T-helper 17 cell (primary cell): ENCODE data around the gene ZMAT5. TPM values are rescaled to one million over a fixed set of nuclear protein-coding genes. Genes with fewer than 3 reads are reported as not detected.

ENCODE experiments used
- ATAC-seq: fragments of 150-1000 bp; cut with Tn5 transposase; 2 replicates; pipeline ENCODE4 v1.10.0; 2021; ENCODE audit warnings: mild to moderate bottlenecking, moderate library complexity
- DNase-seq, 3 donors: peaks; one replicate each; pipeline versions ENCODE4 v3.0.0 to v3.0.0-alpha.2; 2020 to 2021
- H3K9me3 ChIP-seq: one replicate; pipeline ENCODE4 v1.7.0; 2013; ENCODE audit warnings: low read length, mild to moderate bottlenecking; ENCODE audit not compliant: control insufficient read depth, poor library complexity, severe bottlenecking
- H3K27ac Mint-ChIP-seq: one replicate; pipeline ENCODE4 v1.8.0; 2022; ENCODE audit warnings: mild to moderate bottlenecking, moderate library complexity, mixed read lengths
- H3K27me3 Mint-ChIP-seq: one replicate; pipeline ENCODE4 v1.8.0; 2022; ENCODE audit warnings: mixed read lengths
- H3K36me3 Mint-ChIP-seq: one replicate; pipeline ENCODE4 v1.8.0; 2022; ENCODE audit warnings: low read depth, mixed read lengths
- H3K4me1 Mint-ChIP-seq: one replicate; pipeline ENCODE4 v1.8.0; 2022; ENCODE audit warnings: mild to moderate bottlenecking, mixed read lengths
- H3K4me3 Mint-ChIP-seq: one replicate; pipeline ENCODE4 v1.8.0; 2022; ENCODE audit warnings: mild to moderate bottlenecking, moderate library complexity, mixed read lengths
- total RNA-seq, 4 donors: library from RNA in 2 of 4; stranded (reverse) in 2 of 4; gene quantifications; one replicate each; pipeline ENCODE4 v1.2.3 and lab custom pipeline; 2022 to 2026

Gene ZMAT5
- total RNA-seq, 2 donors from 2014 or later, result 11.8 to 14.2 TPM

DNA sequence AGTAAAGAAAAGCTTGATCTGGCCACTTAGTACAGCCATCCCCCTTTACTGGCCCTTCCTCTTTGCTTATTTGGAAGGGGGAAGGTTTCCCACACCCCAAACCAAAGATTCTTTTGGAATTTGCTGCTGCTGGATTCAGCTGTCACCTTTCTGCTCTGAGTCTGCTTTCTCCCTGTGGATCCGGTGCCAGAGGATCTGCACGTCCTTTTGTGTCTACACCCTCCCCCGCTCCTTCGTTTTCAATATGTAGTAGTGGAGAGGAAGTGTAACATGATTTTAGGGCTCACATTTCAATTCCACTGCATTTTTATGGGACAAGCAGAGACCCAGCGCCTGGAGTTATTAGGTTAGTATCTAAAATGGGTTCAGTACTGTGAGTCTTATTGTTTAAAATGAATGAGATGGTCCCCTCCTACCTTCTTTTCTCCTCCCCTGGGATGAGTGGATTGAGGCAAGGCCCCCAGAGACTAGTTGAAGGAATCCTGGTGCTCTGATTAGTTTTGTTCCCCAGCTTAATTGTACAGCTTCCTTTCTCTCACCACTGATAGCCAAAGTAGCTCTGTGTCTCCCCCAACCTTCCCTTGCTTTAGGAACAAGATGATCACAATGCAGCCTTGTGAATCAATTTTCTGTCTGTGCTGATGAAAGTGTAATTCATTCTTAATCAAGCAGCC is 77.5 kb downstream of the ZMAT5 start:
- no peaks in the 10 kb centered on the region for H3K27me3 Mint-ChIP-seq
- peaks cover 6% of the 10 kb centered on the region for H3K4me1 Mint-ChIP-seq
- no peak for DNase-seq
- no peak overlapping the region for H3K4me3 Mint-ChIP-seq
- H3K9me3 ChIP-seq, result no peaks in the 10 kb centered on the region
- no peak overlapping the region for H3K27ac Mint-ChIP-seq
- H3K36me3 Mint-ChIP-seq, result no peaks in the 10 kb centered on the region
- ATAC-seq, result no peak

DNA sequence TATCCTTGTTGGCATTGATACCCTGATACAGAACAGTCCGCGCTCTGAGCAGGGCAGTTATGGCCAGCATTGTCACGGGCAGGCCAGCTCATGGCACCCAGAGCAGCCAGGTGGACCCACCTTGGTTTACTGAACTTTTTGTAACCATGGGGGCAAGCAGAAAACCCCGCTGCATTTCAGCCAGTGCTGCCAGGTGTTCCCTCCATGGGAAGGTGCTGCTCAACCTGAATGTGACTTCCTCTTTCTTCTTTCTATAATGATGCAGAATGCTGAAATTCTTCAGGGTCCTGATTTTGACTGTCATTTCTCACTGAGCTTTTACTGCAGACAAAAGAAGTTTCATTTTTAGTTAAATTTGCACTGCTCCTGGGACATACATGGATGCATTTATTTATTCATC is 82.6 kb downstream of the ZMAT5 start:
- H3K36me3 Mint-ChIP-seq, result peaks cover 2% of the 10 kb centered on the region
- no peak overlapping the region for H3K27ac Mint-ChIP-seq
- no peak for DNase-seq

DNA sequence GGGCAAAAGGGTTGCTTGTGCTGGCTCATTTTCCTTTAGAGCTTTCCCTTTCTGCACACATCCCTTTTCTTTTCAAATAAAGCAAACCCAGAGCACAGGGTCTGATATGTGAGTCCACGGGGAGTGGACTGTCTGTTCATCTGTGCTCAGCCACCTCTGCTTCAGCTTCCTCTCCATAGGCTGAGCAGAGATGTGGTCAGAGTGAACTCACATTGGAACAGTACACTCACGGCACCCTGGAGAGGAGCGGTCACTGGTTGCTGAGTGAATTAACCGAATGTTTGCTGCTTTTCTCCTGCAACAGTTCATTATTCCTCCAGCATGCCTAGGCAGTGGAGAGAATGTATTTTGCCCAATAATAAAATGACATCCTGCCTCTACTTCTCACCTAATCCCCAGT is 83.3 kb downstream of the ZMAT5 start:
- Mint-ChIP-seq H3K36me3 (peaks cover 2% of the 10 kb centered on the region), H3K27ac (no peak overlapping the region), H3K27me3 (no peaks in the 10 kb centered on the region), H3K4me3 (no peak overlapping the region), H3K4me1 (peaks cover 2% of the 10 kb centered on the region)
- no peaks in the 10 kb centered on the region for H3K9me3 ChIP-seq
- DNase-seq (no peak), ATAC-seq (no peak)

More for the DNA sequence above, 82.6 kb downstream of the ZMAT5 start:
- Mint-ChIP-seq H3K27me3 (no peaks in the 10 kb centered on the region), H3K4me3 (no peak overlapping the region), H3K4me1 (peaks cover 2% of the 10 kb centered on the region)
- ATAC-seq, result no peak
- H3K9me3 ChIP-seq, result no peaks in the 10 kb centered on the region

Other genes starting within 250 kb of the ZMAT5 start
- gene THOC5, start 213.2 kb downstream of the ZMAT5 start, total RNA-seq, result 10 to 100 TPM; 34.2 to 46.2 TPM
- gene NIPSNAP1, start 185.9 kb downstream of the ZMAT5 start, total RNA-seq, result 10 to 100 TPM; 27.6 to 28.7 TPM
- 10 to 100 TPM; 23.8 to 29.3 TPM for gene NF2, start 163.4 kb downstream of the ZMAT5 start, total RNA-seq
- gene CABP7, start 47.0 kb downstream of the ZMAT5 start, total RNA-seq, result under 1 TPM; 0.32 to 0.39 TPM
- 10 to 100 TPM; 31.9 to 36.8 TPM for gene UQCR10, start 362 bp upstream of the ZMAT5 start, total RNA-seq
- 10 to 100 TPM; 65.9 to 79.8 TPM for gene ASCC2, start 71.3 kb upstream of the ZMAT5 start, total RNA-seq
- gene MTMR3, start 116.2 kb upstream of the ZMAT5 start, total RNA-seq, result 10 to 100 TPM; 53.9 to 55.7 TPM